ENCODE results near the gene WHRN.
A peak's percentile ranks its signal among the peaks of the same experiment; 100 is the strongest.

Gene WHRN

GRCh38 chr9:114365194-114365593 is 140.1 kb downstream of the WHRN start:
- Histone ChIP-seq H3K27ac (peak overlapping the region; percentile 86; the same call in 1 of the 2 replicates), H3K9ac (no peak overlapping the region), H3K36me3 (ENCODE audit: insufficient read depth) (peaks cover 13% of the 10 kb centered on the region), H3K4me3 (IDR thresholded peaks at IDR 0.05; ENCODE audit: insufficient read depth, low read depth, low read length) (no peak overlapping the region), H3K27me3 (ENCODE audit: insufficient read depth, low read depth) (no peaks in the 10 kb centered on the region), H2AFZ (ENCODE audit: low read depth) (no peak overlapping the region), H3K4me1 (ENCODE audit: low read depth, poor library complexity, severe bottlenecking) (peaks cover 74% of the 10 kb centered on the region), H4K20me1 (ENCODE audit: insufficient read depth) (no peaks in the 10 kb centered on the region), H3K4me2 (peak overlapping the region; percentile 36; the same call in 1 of the 2 replicates), H3K79me2 (ENCODE audit: insufficient read depth, low read depth) (peaks cover 9% of the 10 kb centered on the region; the same call in 1 of the 2 replicates)
- TF ChIP-seq CTCF (conservative IDR thresholded peaks at IDR 0.05; ENCODE audit: low read depth, low read length), result no peak

GRCh38 chr9:114364134-114365041 is 140.9 kb downstream of the WHRN start:
- no peak overlapping the region for H3K4me3 ChIP-seq (IDR thresholded peaks at IDR 0.05; ENCODE audit: insufficient read depth, low read depth, low read length)
- no peaks in the 10 kb centered on the region for H3K27me3 ChIP-seq (ENCODE audit: insufficient read depth, low read depth)
- no peak overlapping the region for H2AFZ ChIP-seq (ENCODE audit: low read depth)
- H3K36me3 ChIP-seq (ENCODE audit: insufficient read depth), result peaks cover 13% of the 10 kb centered on the region
- peaks cover 1% of the 10 kb centered on the region; the same call in 1 of the 2 replicates for H3K79me2 ChIP-seq (ENCODE audit: insufficient read depth, low read depth)
- H3K4me2 ChIP-seq, result peak overlapping the region; percentile 36; the same call in 1 of the 2 replicates
- H3K4me1 ChIP-seq (ENCODE audit: low read depth, poor library complexity, severe bottlenecking), result peaks cover 66% of the 10 kb centered on the region
- no peak for TF ChIP-seq CTCF (conservative IDR thresholded peaks at IDR 0.05; ENCODE audit: low read depth, low read length)
- H3K27ac ChIP-seq, result peak overlapping the region; percentile 86; the same call in 1 of the 2 replicates
- no peaks in the 10 kb centered on the region for H4K20me1 ChIP-seq (ENCODE audit: insufficient read depth)
- no peak overlapping the region for H3K9ac ChIP-seq

GRCh38 chr9:114363424-114363823 is 141.8 kb downstream of the WHRN start:
- TF ChIP-seq CTCF (conservative IDR thresholded peaks at IDR 0.05; ENCODE audit: low read depth, low read length), result no peak
- peaks cover 56% of the 10 kb centered on the region for H3K4me1 ChIP-seq (ENCODE audit: low read depth, poor library complexity, severe bottlenecking)
- H2AFZ ChIP-seq (ENCODE audit: low read depth), result no peak overlapping the region
- no peak overlapping the region for H3K4me3 ChIP-seq (IDR thresholded peaks at IDR 0.05; ENCODE audit: insufficient read depth, low read depth, low read length)
- H3K27me3 ChIP-seq (ENCODE audit: insufficient read depth, low read depth), result no peaks in the 10 kb centered on the region
- peaks cover 13% of the 10 kb centered on the region for H3K36me3 ChIP-seq (ENCODE audit: insufficient read depth)
- no peaks in the 10 kb centered on the region for H4K20me1 ChIP-seq (ENCODE audit: insufficient read depth)
- H3K27ac ChIP-seq, result peak overlapping the region; percentile 9; the same call in 1 of the 2 replicates
- H3K79me2 ChIP-seq (ENCODE audit: insufficient read depth, low read depth), result no peaks in the 10 kb centered on the region
- no peak overlapping the region for H3K9ac ChIP-seq
- H3K4me2 ChIP-seq, result no peak overlapping the region

- Histone ChIP-seq H2AFZ (ENCODE audit: low read depth) (no peak overlapping the region), H3K79me2 (ENCODE audit: insufficient read depth, low read depth) (no peaks in the 10 kb centered on the region), H4K20me1 (ENCODE audit: insufficient read depth) (no peaks in the 10 kb centered on the region), H3K4me2 (no peak overlapping the region), H3K36me3 (ENCODE audit: insufficient read depth) (peaks cover 18% of the 10 kb centered on the region), H3K9ac (no peak overlapping the region), H3K27ac (no peak overlapping the region), H3K27me3 (ENCODE audit: insufficient read depth, low read depth) (no peaks in the 10 kb centered on the region), H3K4me3 (IDR thresholded peaks at IDR 0.05; ENCODE audit: insufficient read depth, low read depth, low read length) (no peak overlapping the region), H3K4me1 (ENCODE audit: low read depth, poor library complexity, severe bottlenecking) (peaks cover 46% of the 10 kb centered on the region)
- TF ChIP-seq CTCF (conservative IDR thresholded peaks at IDR 0.05; ENCODE audit: low read depth, low read length), result no peak
These were observed 142.9 kb downstream of the WHRN start for GRCh38 chr9:114362394-114362793.
